Body of pancreas (tissue), 4 donors: ENCODE data around the gene GALNT12. TPM values are rescaled to one million over a fixed set of nuclear protein-coding genes. Genes with fewer than 3 reads are reported as not detected.

Experiments used
- ATAC-seq: fragments of 150-250 bp; one replicate; pipeline ENCODE4 v1.9.1; 2016
- DNase-seq, 4 donors: peaks; one replicate each; pipeline ENCODE4 v3.0.0-alpha.2; 2019
- H3K27ac ChIP-seq, 4 donors: fragments of 200-600 bp; sonication (generic); 1 replicate in 3 of 4; 2 replicates in 1 of 4; pipeline versions ENCODE4 v1.5.1 to v1.6.1; 2016 to 2019; ENCODE audit warnings: mild to moderate bottlenecking in 1 of 4, mixed read lengths in 1 of 4, moderate library complexity in 1 of 4
- H3K27me3 ChIP-seq, 2 donors: fragments of 200-600 bp; sonication (generic); one replicate each; pipeline ENCODE4 v1.6.0; 2016; ENCODE audit warnings: mild to moderate bottlenecking in 1 of 2
- H3K36me3 ChIP-seq, 2 donors: fragments of 200-600 bp; sonication (generic); replicated peaks in 1 of 2; 2 replicates each; pipeline ENCODE4 v1.5.1; 2016; ENCODE audit warnings: low read depth in 2 of 2; ENCODE audit not compliant: insufficient read depth in 1 of 2
- H3K4me1 ChIP-seq: fragments of 200-600 bp; sonication (generic); one replicate; pipeline ENCODE4 v1.6.0; 2016
- H3K4me3 ChIP-seq, 2 donors: fragments of 200-600 bp; sonication (generic); 1 replicate in 1 of 2; 2 replicates in 1 of 2; pipeline ENCODE4 v1.5.1; 2016 to 2019
- H3K9me3 ChIP-seq, 3 donors: fragments of 200-600 bp; sonication (generic); 1 replicate in 2 of 3; 2 replicates in 1 of 3; pipeline ENCODE4 v1.5.1; 2016
- CTCF ChIP-seq, 7 experiments: fragments of 450-650 bp in 4 of 7; fragments of 200-600 bp in 3 of 7; sonication (generic) in 3 of 7; IDR thresholded peaks; one replicate each; pipeline ENCODE4 v1.5.1; 2016 to 2019; ENCODE audit warnings: antibody characterized with exemption in 7 of 7
- POLR2A ChIP-seq, 3 donors: fragments of 450-650 bp; IDR thresholded peaks; one replicate each; pipeline ENCODE4 v1.6.1; 2016; ENCODE audit warnings: antibody characterized with exemption in 3 of 3, mild to moderate bottlenecking in 2 of 3
- WGBS, 2 donors: methylation state at CpG; one replicate each; pipeline ENCODE4 v1.1.5; 2017; 5-methylcytosine and 5-hydroxymethylcytosine counted together
- intact Hi-C: fragments of 100-400 bp; cut with DNase I; formaldehyde crosslinking; loops from one replicate; pipeline ENCODE4 v1.15.1; 2023
- total RNA-seq, 2 donors: library from RNA; depleted of rRNA; stranded (reverse); fragments of >200 nt; gene quantifications; one replicate each; pipeline ENCODE4 v1.1.0, GENCODE V29; 2016

GALNT12 gene
- total RNA-seq, 2 donors from 2014 or later = 13.0 to 53.1 TPM

- Histone ChIP-seq H3K4me3 (no peak overlapping the region), H3K27ac (peak overlapping the region in 3 of 4 donors; percentile 38 to 56 (median 42)), H3K4me1 (peaks cover 32% of the 10 kb centered on the region), H3K27me3 (no peaks in the 10 kb centered on the region), H3K36me3 (no peaks in the 10 kb centered on the region), H3K9me3 (no peaks in the 10 kb centered on the region)
- no peak for DNase-seq
- intact Hi-C loops = no loop called here
- no peak for TF ChIP-seq POLR2A (IDR thresholded peaks at IDR 0.05)
- no peak for TF ChIP-seq CTCF (IDR thresholded peaks at IDR 0.05)
- no peak for ATAC-seq
- WGBS, 2 donors = 34 to 57% methylated on average over 2 of the region's 2 CpGs
These were observed 1.4 kb downstream of the GALNT12 start for GRCh38 chr9:98808875-98809274.

- peaks cover 32% of the 10 kb centered on the region for H3K4me1 ChIP-seq
- H3K27ac ChIP-seq = peak overlapping the region in 3 of 4 donors; percentile 6 to 56 (median 38)
- intact Hi-C loops = no loop called here
- ATAC-seq (peak; percentile 72), DNase-seq (peak; percentile 58 to 84 (median 68))
- no peaks in the 10 kb centered on the region for H3K27me3 ChIP-seq
- H3K4me3 ChIP-seq = no peak overlapping the region
- 58 to 77% methylated on average over 9 of the region's 9 CpGs for WGBS, 2 donors
- TF ChIP-seq POLR2A (IDR thresholded peaks at IDR 0.05) (no peak), CTCF (IDR thresholded peaks at IDR 0.05) (no peak)
- no peaks in the 10 kb centered on the region for H3K9me3 ChIP-seq
- H3K36me3 ChIP-seq = no peaks in the 10 kb centered on the region
These were observed 2.0 kb downstream of the GALNT12 start for GRCh38 chr9:98809311-98810101.

- H3K4me1 ChIP-seq = peaks cover 32% of the 10 kb centered on the region
- H3K27ac ChIP-seq = peak overlapping the region in 2 of 4 donors; percentile 6 to 56
These were observed 2.8 kb downstream of the GALNT12 start for GRCh38 chr9:98810102-98810842.

GRCh38 chr9:98811051-98811650 is 3.7 kb downstream of the GALNT12 start:
- no peaks in the 10 kb centered on the region for H3K9me3 ChIP-seq
- no peak for ATAC-seq
- DNase-seq = no peak
- no peaks in the 10 kb centered on the region for H3K27me3 ChIP-seq
- TF ChIP-seq CTCF (IDR thresholded peaks at IDR 0.05) = no peak
- no peak for TF ChIP-seq POLR2A (IDR thresholded peaks at IDR 0.05)
- peaks cover 32% of the 10 kb centered on the region for H3K4me1 ChIP-seq
- no peak overlapping the region for H3K4me3 ChIP-seq
- intact Hi-C loops = no loop called here
- 83 to 86% methylated on average over 2 of the region's 2 CpGs for WGBS, 2 donors
- no peaks in the 10 kb centered on the region for H3K36me3 ChIP-seq
- H3K27ac ChIP-seq = no peak overlapping the region

More at GRCh38 chr9:98810102-98810842, 2.8 kb downstream of the GALNT12 start:
- Histone ChIP-seq H3K27me3 (no peaks in the 10 kb centered on the region), H3K4me3 (no peak overlapping the region), H3K36me3 (no peaks in the 10 kb centered on the region), H3K9me3 (no peaks in the 10 kb centered on the region)
- intact Hi-C loops = no loop called here
- no peak for TF ChIP-seq CTCF (IDR thresholded peaks at IDR 0.05)
- TF ChIP-seq POLR2A (IDR thresholded peaks at IDR 0.05) = no peak
- no peak for DNase-seq
- WGBS, 2 donors = 52 to 57% methylated on average over 3 of the region's 3 CpGs
- ATAC-seq = no peak
